ENCODE measurements around the gene KY.

DNA sequence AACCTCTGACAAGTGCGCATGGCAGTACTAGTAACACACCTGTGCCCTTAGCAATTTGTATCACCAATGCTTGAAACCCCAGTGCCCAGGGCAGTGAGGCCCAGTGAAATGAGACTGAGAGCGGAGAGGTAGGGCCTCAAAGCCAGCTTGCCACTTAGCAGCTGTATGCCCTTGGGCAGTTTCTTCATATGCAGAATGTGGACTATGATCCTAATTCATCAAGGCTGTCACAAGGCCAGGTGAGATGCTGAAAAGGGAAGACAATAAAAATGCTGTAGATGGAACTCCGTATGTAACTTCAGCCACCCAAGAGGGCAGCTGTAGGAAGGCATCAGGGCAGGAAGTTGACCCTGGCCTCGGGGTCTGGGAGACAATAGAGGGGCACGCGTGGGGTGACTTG, 74.4 kb downstream of the KY start:
- TF ChIP-seq POLR2A (IDR thresholded peaks at IDR 0.05; ENCODE audit: low read length) (no peak), GATA1 (IDR thresholded peaks at IDR 0.05; ENCODE audit: low read depth, low read length) (no peak)

Measured in erythroblast (primary cell).